HepG2 (cell line): Measurements from ENCODE around the gene GAS5. TPM values are rescaled to one million over a fixed set of nuclear protein-coding genes. Genes with fewer than 3 reads are reported as not detected.
A peak's percentile ranks its signal among the peaks of the same experiment; 100 is the strongest.

Experiments used
- ADNP ChIP-seq: sonication (generic); formaldehyde crosslinking; IDR thresholded peaks from 2 replicates; pipeline ENCODE4 v1.4.0; 2020; ENCODE audit warnings: missing genetic modification reagents
- CBFB ChIP-seq: sonication (generic); formaldehyde crosslinking; IDR thresholded peaks from 2 replicates; pipeline ENCODE4 v1.4.0; 2020; ENCODE audit warnings: missing genetic modification reagents
- CCDC6 ChIP-seq: sonication (generic); formaldehyde crosslinking; IDR thresholded peaks from 2 replicates; pipeline ENCODE4 v1.8.1; 2022; ENCODE audit warnings: mild to moderate bottlenecking, missing genetic modification reagents, moderate library complexity
- DR1 ChIP-seq: sonication (generic); formaldehyde crosslinking; IDR thresholded peaks from 2 replicates; pipeline ENCODE4 v1.8.0; 2021; ENCODE audit warnings: mild to moderate bottlenecking, missing genetic modification reagents, inconsistent platforms
- GATAD1 ChIP-seq: IDR thresholded peaks from 2 replicates; pipeline ENCODE4 v1.6.1; 2016; ENCODE audit warnings: missing genetic modification reagents, missing compliant biosample characterization
- IRX3 ChIP-seq: sonication (generic); formaldehyde crosslinking; IDR thresholded peaks from 2 replicates; pipeline ENCODE4 v1.8.1; 2023; ENCODE audit warnings: mild to moderate bottlenecking, low read depth, missing genetic modification reagents, borderline replicate concordance
- JDP2 ChIP-seq: sonication (generic); formaldehyde crosslinking; IDR thresholded peaks from 2 replicates; pipeline ENCODE4 v1.8.1; 2022; ENCODE audit warnings: missing genetic modification reagents, borderline replicate concordance
- MAFG ChIP-seq: sonication (generic); formaldehyde crosslinking; IDR thresholded peaks from 2 replicates; pipeline ENCODE4 v1.5.1; 2020; ENCODE audit warnings: mild to moderate bottlenecking, missing genetic modification reagents
- MTF2 ChIP-seq: sonication (generic); formaldehyde crosslinking; IDR thresholded peaks from 2 replicates; pipeline ENCODE4 v1.5.0; 2020; ENCODE audit warnings: missing genetic modification reagents, borderline replicate concordance
- PHF21A ChIP-seq: sonication (generic); formaldehyde crosslinking; IDR thresholded peaks from 2 replicates; pipeline ENCODE4 v1.5.0; 2020; ENCODE audit warnings: mild to moderate bottlenecking, missing genetic modification reagents
- SOX13 ChIP-seq, 3 experiments: fragments of 450-650 bp in 1 of 3; sonication (generic) in 1 of 3; formaldehyde crosslinking in 1 of 3; IDR thresholded peaks in 2 of 3; conservative IDR thresholded peaks in 1 of 3; 2 replicates each; pipeline versions ENCODE4 v1.5.0 to v1.6.1; 2016 to 2020; ENCODE audit warnings: antibody characterized with exemption in 1 of 3, mild to moderate bottlenecking in 1 of 3, missing compliant biosample characterization in 1 of 3, missing genetic modification reagents in 1 of 3, moderate library complexity in 1 of 3
- SP140L ChIP-seq: sonication (generic); formaldehyde crosslinking; IDR thresholded peaks from 2 replicates; pipeline ENCODE4 v1.4.0; 2020; ENCODE audit warnings: missing genetic modification reagents, borderline replicate concordance
- ZFAT ChIP-seq: sonication (generic); formaldehyde crosslinking; conservative IDR thresholded peaks from 2 replicates; pipeline ENCODE4 v1.8.1; 2023; ENCODE audit warnings: missing genetic modification reagents, inconsistent platforms
- ZNF34 ChIP-seq: sonication (generic); formaldehyde crosslinking; IDR thresholded peaks from 2 replicates; pipeline ENCODE4 v1.4.0; 2020; ENCODE audit warnings: mild to moderate bottlenecking, missing genetic modification reagents, borderline replicate concordance
- ZNF543 ChIP-seq: sonication (generic); formaldehyde crosslinking; IDR thresholded peaks from 2 replicates; pipeline ENCODE4 v1.4.0; 2020; ENCODE audit warnings: mild to moderate bottlenecking, missing genetic modification reagents
- ZNF564 ChIP-seq: sonication (generic); formaldehyde crosslinking; IDR thresholded peaks from 2 replicates; pipeline ENCODE4 v1.8.1; 2023; ENCODE audit warnings: mild to moderate bottlenecking, missing genetic modification reagents
- ZNF737 ChIP-seq: sonication (generic); formaldehyde crosslinking; IDR thresholded peaks from 2 replicates; pipeline ENCODE4 v1.5.0; 2020; ENCODE audit warnings: missing genetic modification reagents, mild to moderate bottlenecking, borderline replicate concordance
- ZNF746 ChIP-seq: sonication (generic); formaldehyde crosslinking; IDR thresholded peaks from 2 replicates; pipeline ENCODE4 v1.8.0; 2022; ENCODE audit warnings: mild to moderate bottlenecking, missing genetic modification reagents
- ZNF773 ChIP-seq: sonication (generic); formaldehyde crosslinking; IDR thresholded peaks from 2 replicates; pipeline ENCODE4 v1.4.0; 2020; ENCODE audit warnings: missing genetic modification reagents, borderline replicate concordance
- polyA plus RNA-seq, 8 experiments: library from polyadenylated mRNA; depleted of rRNA in 3 of 8; stranded (reverse) in 7 of 8; unstranded in 1 of 8; fragments of >200 nt; fragmentation: Illumina TruSeq in 4 of 8; extraction: Trizol in 4 of 8; gene quantifications; 2 replicates each; pipeline versions ENCODE4 v1.2.1 to v1.2.3, GENCODE V29; 2011 to 2016; ENCODE audit warnings: low read depth in 4 of 8, missing spikeins in 1 of 8, mixed read lengths in 1 of 8; ENCODE audit not compliant: insufficient read depth in 1 of 8
- total RNA-seq, 5 experiments: library from RNA; depleted of rRNA; stranded (reverse); fragments of >200 nt; fragmentation: Illumina TruSeq; extraction: Trizol; gene quantifications; 2 replicates each; pipeline ENCODE4 v1.2.3, GENCODE V29; 2016; ENCODE audit warnings: low read depth in 1 of 5
- TF ChIP-seq, protein P1 (sequence below): sonication (generic); formaldehyde crosslinking; conservative IDR thresholded peaks from 2 replicates; pipeline ENCODE4 v1.5.0; 2020; ENCODE audit warnings: missing genetic modification reagents
- TF ChIP-seq, protein P2 (sequence below): IDR thresholded peaks from 2 replicates; pipeline ENCODE4 v1.6.1; 2016
- TF ChIP-seq, protein P3 (sequence below): sonication (generic); formaldehyde crosslinking; IDR thresholded peaks from 2 replicates; pipeline ENCODE4 v1.9.0; 2022; ENCODE audit warnings: missing genetic modification reagents, mild to moderate bottlenecking, borderline replicate concordance
- TF ChIP-seq, protein P4 (sequence below): sonication (generic); formaldehyde crosslinking; IDR thresholded peaks from 2 replicates; pipeline ENCODE4 v1.8.0; 2022; ENCODE audit warnings: missing genetic modification reagents, mild to moderate bottlenecking, inconsistent platforms, borderline replicate concordance
- TF ChIP-seq, protein P5 (sequence below): sonication (generic); formaldehyde crosslinking; conservative IDR thresholded peaks from 2 replicates; pipeline ENCODE4 v1.4.0; 2020; ENCODE audit warnings: missing genetic modification reagents

The GAS5 gene
- total and polyA plus RNA-seq, 2 of the 13 experiments (the other 11 are each of a cell fraction or from before 2014, with no cell fraction given) = 352 to 738 TPM

DNA sequence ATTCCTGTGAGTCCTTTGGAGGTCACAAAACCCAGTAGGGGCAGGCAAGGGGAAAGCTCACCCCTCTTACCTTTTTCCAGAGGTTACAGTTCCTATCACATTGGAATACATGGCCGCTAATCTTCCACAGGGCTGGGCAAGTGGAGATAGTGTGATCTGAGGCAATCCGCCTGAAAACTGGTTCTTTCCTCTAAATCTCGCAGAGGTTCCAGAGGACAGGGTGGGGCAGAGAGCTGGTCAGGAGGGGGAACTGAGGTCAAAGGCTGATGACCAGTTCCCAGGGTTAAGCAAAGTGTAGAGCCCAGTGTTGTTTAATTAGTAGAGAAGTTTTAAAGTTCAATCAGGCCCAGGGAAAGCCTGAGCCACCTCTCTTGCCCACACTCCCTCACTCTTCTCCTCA is 49.4 kb upstream of the GAS5 start, which contains the start of gene SERPINC1 (continued):
- TF ChIP-seq MTF2 (CRISPR knock-in tag) = no peak
- no peak for TF ChIP-seq SOX13 (IDR thresholded peaks at IDR 0.05)
- no peak; a peak in 1 of 4 replicates for TF ChIP-seq SOX13 (CRISPR knock-in tag; conservative IDR thresholded peaks at IDR 0.05 in 1 of 2, IDR thresholded peaks at IDR 0.05 in 1 of 2)
- TF ChIP-seq, protein P1, sequence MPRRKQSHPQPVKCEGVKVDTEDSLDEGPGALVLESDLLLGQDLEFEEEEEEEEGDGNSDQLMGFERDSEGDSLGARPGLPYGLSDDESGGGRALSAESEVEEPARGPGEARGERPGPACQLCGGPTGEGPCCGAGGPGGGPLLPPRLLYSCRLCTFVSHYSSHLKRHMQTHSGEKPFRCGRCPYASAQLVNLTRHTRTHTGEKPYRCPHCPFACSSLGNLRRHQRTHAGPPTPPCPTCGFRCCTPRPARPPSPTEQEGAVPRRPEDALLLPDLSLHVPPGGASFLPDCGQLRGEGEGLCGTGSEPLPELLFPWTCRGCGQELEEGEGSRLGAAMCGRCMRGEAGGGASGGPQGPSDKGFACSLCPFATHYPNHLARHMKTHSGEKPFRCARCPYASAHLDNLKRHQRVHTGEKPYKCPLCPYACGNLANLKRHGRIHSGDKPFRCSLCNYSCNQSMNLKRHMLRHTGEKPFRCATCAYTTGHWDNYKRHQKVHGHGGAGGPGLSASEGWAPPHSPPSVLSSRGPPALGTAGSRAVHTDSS (CRISPR knock-in tag) = no peak
- TF ChIP-seq MAFG = no peak
- TF ChIP-seq, protein P2, sequence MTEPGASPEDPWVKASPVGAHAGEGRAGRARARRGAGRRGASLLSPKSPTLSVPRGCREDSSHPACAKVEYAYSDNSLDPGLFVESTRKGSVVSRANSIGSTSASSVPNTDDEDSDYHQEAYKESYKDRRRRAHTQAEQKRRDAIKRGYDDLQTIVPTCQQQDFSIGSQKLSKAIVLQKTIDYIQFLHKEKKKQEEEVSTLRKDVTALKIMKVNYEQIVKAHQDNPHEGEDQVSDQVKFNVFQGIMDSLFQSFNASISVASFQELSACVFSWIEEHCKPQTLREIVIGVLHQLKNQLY (CRISPR knock-in tag) = no peak
- TF ChIP-seq IRX3 (CRISPR knock-in tag) = no peak
- TF ChIP-seq PHF21A (CRISPR knock-in tag) = peak; percentile 42; the same call in 1 of the 2 replicates
- TF ChIP-seq, protein P3, sequence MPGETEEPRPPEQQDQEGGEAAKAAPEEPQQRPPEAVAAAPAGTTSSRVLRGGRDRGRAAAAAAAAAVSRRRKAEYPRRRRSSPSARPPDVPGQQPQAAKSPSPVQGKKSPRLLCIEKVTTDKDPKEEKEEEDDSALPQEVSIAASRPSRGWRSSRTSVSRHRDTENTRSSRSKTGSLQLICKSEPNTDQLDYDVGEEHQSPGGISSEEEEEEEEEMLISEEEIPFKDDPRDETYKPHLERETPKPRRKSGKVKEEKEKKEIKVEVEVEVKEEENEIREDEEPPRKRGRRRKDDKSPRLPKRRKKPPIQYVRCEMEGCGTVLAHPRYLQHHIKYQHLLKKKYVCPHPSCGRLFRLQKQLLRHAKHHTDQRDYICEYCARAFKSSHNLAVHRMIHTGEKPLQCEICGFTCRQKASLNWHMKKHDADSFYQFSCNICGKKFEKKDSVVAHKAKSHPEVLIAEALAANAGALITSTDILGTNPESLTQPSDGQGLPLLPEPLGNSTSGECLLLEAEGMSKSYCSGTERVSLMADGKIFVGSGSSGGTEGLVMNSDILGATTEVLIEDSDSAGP (CRISPR knock-in tag) = no peak
- TF ChIP-seq, protein P4, sequence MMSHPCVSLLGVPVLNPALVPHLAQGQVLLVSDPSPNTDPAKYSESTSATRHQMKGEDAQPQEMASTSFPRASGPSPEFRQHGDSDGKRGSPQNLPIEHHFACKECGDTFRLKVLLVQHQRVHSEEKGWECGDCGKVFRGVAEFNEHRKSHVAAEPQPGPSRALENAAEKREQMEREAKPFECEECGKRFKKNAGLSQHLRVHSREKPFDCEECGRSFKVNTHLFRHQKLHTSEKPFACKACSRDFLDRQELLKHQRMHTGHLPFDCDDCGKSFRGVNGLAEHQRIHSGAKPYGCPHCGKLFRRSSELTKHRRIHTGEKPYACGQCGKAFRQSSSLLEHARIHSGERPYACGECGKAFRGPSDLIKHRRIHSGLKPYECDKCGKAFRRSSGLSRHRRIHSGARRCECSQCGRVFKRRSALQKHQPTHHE (CRISPR knock-in tag) = no peak
- TF ChIP-seq ZNF737 (CRISPR knock-in tag) = no peak
- TF ChIP-seq, protein P5, sequence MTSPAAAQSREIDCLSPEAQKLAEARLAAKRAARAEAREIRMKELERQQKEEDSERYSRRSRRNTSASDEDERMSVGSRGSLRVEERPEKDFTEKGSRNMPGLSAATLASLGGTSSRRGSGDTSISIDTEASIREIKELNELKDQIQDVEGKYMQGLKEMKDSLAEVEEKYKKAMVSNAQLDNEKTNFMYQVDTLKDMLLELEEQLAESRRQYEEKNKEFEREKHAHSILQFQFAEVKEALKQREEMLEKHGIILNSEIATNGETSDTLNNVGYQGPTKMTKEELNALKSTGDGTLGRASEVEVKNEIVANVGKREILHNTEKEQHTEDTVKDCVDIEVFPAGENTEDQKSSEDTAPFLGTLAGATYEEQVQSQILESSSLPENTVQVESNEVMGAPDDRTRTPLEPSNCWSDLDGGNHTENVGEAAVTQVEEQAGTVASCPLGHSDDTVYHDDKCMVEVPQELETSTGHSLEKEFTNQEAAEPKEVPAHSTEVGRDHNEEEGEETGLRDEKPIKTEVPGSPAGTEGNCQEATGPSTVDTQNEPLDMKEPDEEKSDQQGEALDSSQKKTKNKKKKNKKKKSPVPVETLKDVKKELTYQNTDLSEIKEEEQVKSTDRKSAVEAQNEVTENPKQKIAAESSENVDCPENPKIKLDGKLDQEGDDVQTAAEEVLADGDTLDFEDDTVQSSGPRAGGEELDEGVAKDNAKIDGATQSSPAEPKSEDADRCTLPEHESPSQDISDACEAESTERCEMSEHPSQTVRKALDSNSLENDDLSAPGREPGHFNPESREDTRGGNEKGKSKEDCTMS (CRISPR knock-in tag) = no peak
- no peak for TF ChIP-seq ZNF746 (CRISPR knock-in tag)
- no peak for TF ChIP-seq ZNF543 (CRISPR knock-in tag)
- TF ChIP-seq JDP2 (CRISPR knock-in tag) = no peak
- no peak for TF ChIP-seq DR1 (CRISPR knock-in tag)
- no peak; the same call in 1 of the 2 replicates for TF ChIP-seq GATAD1 (CRISPR knock-in tag)
- no peak for TF ChIP-seq CBFB
- TF ChIP-seq ZNF564 (CRISPR knock-in tag) = no peak
- TF ChIP-seq SP140L (CRISPR knock-in tag) = no peak
- TF ChIP-seq ZFAT = no peak
- no peak for TF ChIP-seq CCDC6
- no peak for TF ChIP-seq ZNF34 (CRISPR knock-in tag)
- TF ChIP-seq ZNF773 = no peak
- no peak for TF ChIP-seq ADNP (CRISPR knock-in tag)
